Glomerular visceral epithelial cell (primary cell): ENCODE data around the gene TSPAN9.

Experiments used
- DNase-seq: peaks from one replicate; pipeline ENCODE4 v3.0.0-alpha.2; 2016; ENCODE audit errors: extremely low spot score

Gene TSPAN9

GRCh38 chr12:3296409-3296701 lies 219.2 kb downstream of the TSPAN9 start:
- DNase-seq: no peak

- no peak for DNase-seq
Observed at GRCh38 chr12:3298603-3299002, 221.4 kb downstream of the TSPAN9 start.

GRCh38 chr12:3299929-3300832 lies 223.0 kb downstream of the TSPAN9 start:
- peak; percentile 94 for DNase-seq

GRCh38 chr12:3300833-3301401 lies 223.7 kb downstream of the TSPAN9 start:
- no peak for DNase-seq

GRCh38 chr12:3302401-3303041 lies 225.3 kb downstream of the TSPAN9 start:
- no peak for DNase-seq

GRCh38 chr12:3303410-3304136 lies 226.4 kb downstream of the TSPAN9 start:
- peak; percentile 16 for DNase-seq

GRCh38 chr12:3304436-3305165 lies 227.4 kb downstream of the TSPAN9 start:
- DNase-seq: peak; percentile 93

GRCh38 chr12:3305464-3305863 lies 228.3 kb downstream of the TSPAN9 start:
- no peak for DNase-seq

- no peak for DNase-seq
Observed at GRCh38 chr12:3305904-3306619, 228.9 kb downstream of the TSPAN9 start.

- no peak for DNase-seq
Observed at GRCh38 chr12:3307389-3307788, 230.2 kb downstream of the TSPAN9 start.

- DNase-seq: no peak
Observed at GRCh38 chr12:3308063-3308462, 230.9 kb downstream of the TSPAN9 start.

GRCh38 chr12:3308609-3309008 lies 231.4 kb downstream of the TSPAN9 start:
- no peak for DNase-seq

GRCh38 chr12:3309805-3310204 lies 232.6 kb downstream of the TSPAN9 start:
- DNase-seq: no peak

GRCh38 chr12:3310271-3311026 lies 233.3 kb downstream of the TSPAN9 start:
- DNase-seq: no peak

GRCh38 chr12:3311027-3311402 lies 233.8 kb downstream of the TSPAN9 start:
- DNase-seq: peak; percentile 72

GRCh38 chr12:3311491-3312103 lies 234.4 kb downstream of the TSPAN9 start:
- no peak for DNase-seq

- peak; percentile 73 for DNase-seq
Observed at GRCh38 chr12:3313066-3313465, 235.9 kb downstream of the TSPAN9 start.

- DNase-seq: no peak
Observed at GRCh38 chr12:3313675-3314663, 236.8 kb downstream of the TSPAN9 start.
